ENCODE measurements around the gene MRPL40.
A peak's percentile ranks its signal among the peaks of the same experiment; 100 is the strongest.

Gene MRPL40

GRCh38 chr22:19477321-19478044 lies 45.1 kb downstream of the MRPL40 start:
- no peaks in the 10 kb centered on the region for H3K27me3 ChIP-seq (ENCODE audit: insufficient read depth, low read length, poor library complexity, severe bottlenecking)
- peak overlapping the region; percentile 74 for H3K9ac ChIP-seq (ENCODE audit: low read depth, low read length, poor library complexity, severe bottlenecking)
- H3K4me3 ChIP-seq (ENCODE audit: low read length, poor library complexity, severe bottlenecking): peak overlapping the region; percentile 82
- peaks cover 33% of the 10 kb centered on the region for H3K4me1 ChIP-seq (ENCODE audit: insufficient read depth, low read length, poor library complexity, severe bottlenecking)
- H3F3A ChIP-seq (ENCODE audit: low read depth): no peaks in the 10 kb centered on the region
- peak; percentile 57 for TF ChIP-seq CTCF (conservative IDR thresholded peaks at IDR 0.05; ENCODE audit: low read length)
- TF ChIP-seq EZH2phosphoT487 (IDR thresholded peaks at IDR 0.05; ENCODE audit: borderline replicate concordance): no peak
- H3K4me2 ChIP-seq (ENCODE audit: low read depth, low read length, poor library complexity, severe bottlenecking): peak overlapping the region; percentile 89
- peaks cover 69% of the 10 kb centered on the region for H3K79me2 ChIP-seq (ENCODE audit: insufficient read depth, low read length)
- no peaks in the 10 kb centered on the region for H3K9me2 ChIP-seq (replicated peaks; ENCODE audit: low read depth, low read length)
- H4K20me1 ChIP-seq (ENCODE audit: insufficient read depth, low read length, poor library complexity, severe bottlenecking): peaks cover 25% of the 10 kb centered on the region
- no peaks in the 10 kb centered on the region for H3K9me3 ChIP-seq (ENCODE audit: insufficient read depth, low read depth, low read length)
- no peak overlapping the region for H2AFZ ChIP-seq (ENCODE audit: low read length)
- H3K36me3 ChIP-seq (ENCODE audit: insufficient read depth, low read length): peaks cover 11% of the 10 kb centered on the region; the same call in 1 of the 2 replicates

GRCh38 chr22:19478045-19478900 lies 45.9 kb downstream of the MRPL40 start:
- Histone ChIP-seq H3K9me3 (ENCODE audit: insufficient read depth, low read depth, low read length) (no peaks in the 10 kb centered on the region), H3K36me3 (ENCODE audit: insufficient read depth, low read length) (peaks cover 14% of the 10 kb centered on the region; the same call in 1 of the 2 replicates), H2AFZ (ENCODE audit: low read length) (peak overlapping the region; percentile 99), H3K9ac (ENCODE audit: low read depth, low read length, poor library complexity, severe bottlenecking) (peak overlapping the region; percentile 74), H3K9me2 (replicated peaks; ENCODE audit: low read depth, low read length) (no peaks in the 10 kb centered on the region), H3F3A (ENCODE audit: low read depth) (no peaks in the 10 kb centered on the region), H3K4me1 (ENCODE audit: insufficient read depth, low read length, poor library complexity, severe bottlenecking) (peaks cover 33% of the 10 kb centered on the region), H4K20me1 (ENCODE audit: insufficient read depth, low read length, poor library complexity, severe bottlenecking) (peaks cover 25% of the 10 kb centered on the region), H3K79me2 (ENCODE audit: insufficient read depth, low read length) (peaks cover 74% of the 10 kb centered on the region), H3K27me3 (ENCODE audit: insufficient read depth, low read length, poor library complexity, severe bottlenecking) (no peaks in the 10 kb centered on the region), H3K4me2 (ENCODE audit: low read depth, low read length, poor library complexity, severe bottlenecking) (peak overlapping the region; percentile 89), H3K4me3 (ENCODE audit: low read length, poor library complexity, severe bottlenecking) (peak overlapping the region; percentile 82)
- TF ChIP-seq EZH2phosphoT487 (IDR thresholded peaks at IDR 0.05; ENCODE audit: borderline replicate concordance) (no peak), CTCF (conservative IDR thresholded peaks at IDR 0.05; ENCODE audit: low read length) (no peak)

- Histone ChIP-seq H4K20me1 (ENCODE audit: insufficient read depth, low read length, poor library complexity, severe bottlenecking) (peaks cover 25% of the 10 kb centered on the region), H3K4me3 (ENCODE audit: low read length, poor library complexity, severe bottlenecking) (peak within 1 kb of the TSS; percentile 82), H3K9ac (ENCODE audit: low read depth, low read length, poor library complexity, severe bottlenecking) (peak within 1 kb of the TSS; percentile 74), H3K27me3 (ENCODE audit: insufficient read depth, low read length, poor library complexity, severe bottlenecking) (no peaks in the 10 kb centered on the region), H2AFZ (ENCODE audit: low read length) (peak within 1 kb of the TSS; percentile 99), H3K4me1 (ENCODE audit: insufficient read depth, low read length, poor library complexity, severe bottlenecking) (peaks cover 33% of the 10 kb centered on the region), H3K9me3 (ENCODE audit: insufficient read depth, low read depth, low read length) (no peaks in the 10 kb centered on the region), H3K79me2 (ENCODE audit: insufficient read depth, low read length) (peaks cover 81% of the 10 kb centered on the region), H3K9me2 (replicated peaks; ENCODE audit: low read depth, low read length) (no peaks in the 10 kb centered on the region), H3K4me2 (ENCODE audit: low read depth, low read length, poor library complexity, severe bottlenecking) (peak within 1 kb of the TSS; percentile 89), H3F3A (ENCODE audit: low read depth) (no peaks in the 10 kb centered on the region), H3K36me3 (ENCODE audit: insufficient read depth, low read length) (peaks cover 14% of the 10 kb centered on the region; the same call in 1 of the 2 replicates)
- no peak for TF ChIP-seq EZH2phosphoT487 (IDR thresholded peaks at IDR 0.05; ENCODE audit: borderline replicate concordance)
- no peak for TF ChIP-seq CTCF (conservative IDR thresholded peaks at IDR 0.05; ENCODE audit: low read length)
Observed at GRCh38 chr22:19478901-19479354, 46.6 kb downstream of the MRPL40 start, which contains the start of gene UFD1. TSS of gene UFD1 (minus strand) at chr22:19479193. CDS start at chr22:19479085, 108 bp downstream.

All from Loucy (cell line).